D721Med (cell line): ENCODE data around the gene FREY1.

ENCODE experiments used
- DNase-seq: peaks from one replicate; pipeline ENCODE4 v3.0.0; 2011; ENCODE audit warnings: low spot score; ENCODE audit not compliant: insufficient read length
- FAIRE-seq: peaks from 2 replicates; lab custom pipeline; 2011; peaks lifted over from hg19 to GRCh38; lab: Jason Lieb, UNC
- TF ChIP-seq, protein P1 (sequence below): IDR thresholded peaks from 2 replicates; pipeline ENCODE4 v1.5.1; 2012; ENCODE audit warnings: mild to moderate bottlenecking, control low read depth; ENCODE audit not compliant: insufficient read depth; ENCODE audit errors: missing control alignments

Gene FREY1

GRCh38 chr11:45939836-45940235 lies 32.8 kb upstream of the FREY1 start:
- TF ChIP-seq, protein P1, sequence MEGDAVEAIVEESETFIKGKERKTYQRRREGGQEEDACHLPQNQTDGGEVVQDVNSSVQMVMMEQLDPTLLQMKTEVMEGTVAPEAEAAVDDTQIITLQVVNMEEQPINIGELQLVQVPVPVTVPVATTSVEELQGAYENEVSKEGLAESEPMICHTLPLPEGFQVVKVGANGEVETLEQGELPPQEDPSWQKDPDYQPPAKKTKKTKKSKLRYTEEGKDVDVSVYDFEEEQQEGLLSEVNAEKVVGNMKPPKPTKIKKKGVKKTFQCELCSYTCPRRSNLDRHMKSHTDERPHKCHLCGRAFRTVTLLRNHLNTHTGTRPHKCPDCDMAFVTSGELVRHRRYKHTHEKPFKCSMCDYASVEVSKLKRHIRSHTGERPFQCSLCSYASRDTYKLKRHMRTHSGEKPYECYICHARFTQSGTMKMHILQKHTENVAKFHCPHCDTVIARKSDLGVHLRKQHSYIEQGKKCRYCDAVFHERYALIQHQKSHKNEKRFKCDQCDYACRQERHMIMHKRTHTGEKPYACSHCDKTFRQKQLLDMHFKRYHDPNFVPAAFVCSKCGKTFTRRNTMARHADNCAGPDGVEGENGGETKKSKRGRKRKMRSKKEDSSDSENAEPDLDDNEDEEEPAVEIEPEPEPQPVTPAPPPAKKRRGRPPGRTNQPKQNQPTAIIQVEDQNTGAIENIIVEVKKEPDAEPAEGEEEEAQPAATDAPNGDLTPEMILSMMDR: no peak

DNA sequence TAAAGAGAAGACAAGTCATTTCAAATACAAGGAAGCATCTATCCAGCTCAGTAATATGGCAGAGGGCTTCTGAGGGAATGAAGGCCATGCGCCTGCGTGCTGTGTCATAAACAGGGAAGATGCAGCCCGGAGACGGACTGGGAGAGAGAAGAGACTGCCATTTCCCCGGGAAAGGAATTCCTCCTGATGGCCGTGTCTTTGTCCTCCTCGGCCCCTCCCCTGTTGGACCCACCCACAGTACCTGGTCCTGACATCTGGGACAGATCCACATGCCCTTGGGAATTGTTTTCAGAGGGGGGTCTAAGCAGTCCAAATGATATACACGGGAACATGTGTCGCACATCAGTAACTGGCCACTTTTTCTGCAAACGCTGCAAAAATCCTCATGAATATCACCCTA lies 30.8 kb upstream of the FREY1 start:
- no peak for FAIRE-seq

More at GRCh38 chr11:45939836-45940235, 32.8 kb upstream of the FREY1 start:
- no peak for DNase-seq
- no peak for FAIRE-seq

GRCh38 chr11:45936511-45937054 lies 29.5 kb upstream of the FREY1 start:
- FAIRE-seq (no peak), DNase-seq (no peak)
- TF ChIP-seq, protein P1: no peak

More for the DNA sequence above, 30.8 kb upstream of the FREY1 start:
- TF ChIP-seq, protein P1: no peak
- no peak for DNase-seq

DNA sequence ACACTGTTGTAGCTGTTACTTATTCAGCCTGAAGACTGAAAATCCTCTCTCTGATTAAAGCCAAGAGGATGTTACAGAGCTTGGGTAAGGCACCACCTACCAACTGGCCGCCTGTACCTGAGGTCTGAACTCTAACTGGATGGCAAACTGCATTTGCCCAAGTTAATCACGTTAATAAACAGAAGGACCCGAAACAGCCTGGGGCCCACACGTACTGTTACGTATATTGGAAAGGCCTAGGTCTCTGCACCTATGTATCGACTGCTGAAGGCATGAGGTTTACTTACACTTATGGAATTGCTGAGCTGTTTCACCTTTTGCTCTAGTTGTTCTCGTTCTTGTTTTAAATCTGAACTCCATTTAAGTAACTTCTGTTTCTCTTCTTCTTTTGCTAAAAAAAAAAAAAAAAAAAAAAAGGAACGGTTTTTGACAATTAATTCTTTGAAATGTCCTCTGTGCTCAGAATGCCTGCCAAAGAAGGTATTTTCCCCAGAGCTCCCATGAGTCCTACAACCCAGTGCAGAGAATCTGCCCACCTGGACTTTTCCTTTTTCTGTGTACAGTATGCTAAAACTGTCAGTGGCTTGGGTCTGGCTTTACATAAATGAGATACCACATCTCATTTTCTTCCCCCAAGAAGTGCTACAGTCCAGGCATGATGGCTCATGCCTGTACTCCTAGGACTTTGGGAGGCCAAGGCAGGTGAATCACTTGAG lies 28.4 kb upstream of the FREY1 start:
- TF ChIP-seq, protein P1: no peak
- no peak for DNase-seq
- no peak for FAIRE-seq

GRCh38 chr11:45934580-45935318 lies 27.7 kb upstream of the FREY1 start:
- FAIRE-seq (no peak), DNase-seq (no peak)
- TF ChIP-seq, protein P1: no peak

GRCh38 chr11:45933846-45934579 lies 26.9 kb upstream of the FREY1 start:
- FAIRE-seq: no peak
- TF ChIP-seq, protein P1: no peak
- DNase-seq: no peak
